B cell (primary cell): ENCODE results near the gene RASSF8. TPM values are rescaled to one million over a fixed set of nuclear protein-coding genes. Genes with fewer than 3 reads are reported as not detected.

Source experiments
- ATAC-seq: fragments of 200-7000 bp; cut with Tn5 transposase; one replicate; pipeline ENCODE4 v1.10.0; 2021; ENCODE audit warnings: low read depth, mild to moderate bottlenecking, moderate number of reproducible peaks, moderate library complexity
- CTCF ChIA-PET: fragments of 350-600 bp; sonication (Branson Sonifier 250); formaldehyde crosslinking; loops from one replicate; lab custom pipeline; 2021; ENCODE audit warnings: antibody characterized with exemption, inconsistent platforms; lab: Charles Lee
- POLR2A ChIA-PET: fragments of 350-600 bp; sonication (Branson Sonifier 250); formaldehyde crosslinking; loops from one replicate; lab custom pipeline; 2021; ENCODE audit warnings: antibody characterized with exemption; lab: Charles Lee
- DNase-seq: peaks from one replicate; pipeline ENCODE4 v3.0.0; 2013
- H2AFZ ChIP-seq: 2 replicates; pipeline ENCODE4 v1.6.1; 2012; ENCODE audit warnings: mild to moderate bottlenecking, low read depth, low read length; ENCODE audit not compliant: insufficient read depth, poor library complexity, severe bottlenecking
- H3K27ac ChIP-seq, 2 donors: 1 replicate in 1 of 2; 2 replicates in 1 of 2; pipeline ENCODE4 v1.5.1; 2012 to 2013; ENCODE audit warnings: low read length in 2 of 2, mild to moderate bottlenecking in 2 of 2, moderate library complexity in 1 of 2
- H3K27me3 ChIP-seq, 4 experiments: fragments of 200-600 bp in 1 of 4; sonication (generic) in 1 of 4; replicated peaks in 1 of 4; 1 replicate in 2 of 4; 2 replicates in 2 of 4; pipeline versions ENCODE4 v1.6.1 to v1.7.0; 2013 to 2016; ENCODE audit warnings: low read length in 3 of 4, mild to moderate bottlenecking in 2 of 4, mixed read lengths in 1 of 4, moderate library complexity in 1 of 4; ENCODE audit not compliant: insufficient read depth in 4 of 4, control insufficient read depth in 3 of 4; ENCODE audit errors: control extremely low read depth in 1 of 4
- H3K36me3 ChIP-seq, 2 experiments: replicated peaks in 1 of 2; 1 replicate in 1 of 2; 2 replicates in 1 of 2; pipeline versions ENCODE4 v1.6.1 to v1.7.1; 2013; ENCODE audit warnings: low read length in 1 of 2; ENCODE audit not compliant: insufficient read depth in 2 of 2, control insufficient read depth in 1 of 2; ENCODE audit errors: control extremely low read depth in 1 of 2, extremely low read depth in 1 of 2
- H3K4me1 ChIP-seq, 2 donors: fragments of 200-600 bp in 1 of 2; sonication (generic) in 1 of 2; 1 replicate in 1 of 2; 2 replicates in 1 of 2; pipeline versions ENCODE4 v1.5.1 to v1.6.1; 2013 to 2017; ENCODE audit warnings: low read length in 2 of 2; ENCODE audit not compliant: control insufficient read depth in 2 of 2, insufficient read depth in 2 of 2
- H3K4me2 ChIP-seq: replicated peaks from 2 replicates; pipeline ENCODE3; 2012; ENCODE audit warnings: mild to moderate bottlenecking, low read depth, low read length; ENCODE audit not compliant: poor library complexity, severe bottlenecking
- H3K4me3 ChIP-seq, 5 experiments: fragments of 200-600 bp in 1 of 5; sonication (generic) in 1 of 5; 1 replicate in 3 of 5; 2 replicates in 2 of 5; pipeline versions ENCODE4 v1.5.1 to v1.7.0; 2011 to 2016; ENCODE audit warnings: low read length in 4 of 5, mild to moderate bottlenecking in 4 of 5, low read depth in 2 of 5, control low read depth in 1 of 5, moderate library complexity in 1 of 5; ENCODE audit not compliant: insufficient read depth in 1 of 5; ENCODE audit errors: control extremely low read depth in 1 of 5, extremely low read depth in 1 of 5
- H3K79me2 ChIP-seq: fragments of 200-600 bp; sonication (generic); one replicate; pipeline ENCODE4 v1.6.0; 2016; ENCODE audit warnings: low read length; ENCODE audit not compliant: control insufficient read depth, insufficient read depth
- H3K9ac ChIP-seq: fragments of 200-600 bp; sonication (generic); 2 replicates; pipeline ENCODE4 v1.6.1; 2017; ENCODE audit warnings: mild to moderate bottlenecking, low read length, moderate library complexity
- H3K9me3 ChIP-seq, 3 donors: one replicate each; pipeline versions ENCODE4 v1.6.1 to v1.7.1; 2013; ENCODE audit warnings: low read length in 2 of 3; ENCODE audit not compliant: control insufficient read depth in 2 of 3, insufficient read depth in 1 of 3; ENCODE audit errors: control extremely low read depth in 1 of 3
- H4K20me1 ChIP-seq: 2 replicates; pipeline ENCODE4 v1.6.0; 2012; ENCODE audit warnings: mild to moderate bottlenecking, low read length; ENCODE audit not compliant: insufficient read depth, control insufficient read depth, poor library complexity, severe bottlenecking
- H3K27ac Mint-ChIP-seq: one replicate; pipeline ENCODE4 v1.8.0; 2021; ENCODE audit warnings: mixed read lengths
- H3K27me3 Mint-ChIP-seq: one replicate; pipeline ENCODE4 v1.8.0; 2021; ENCODE audit warnings: mixed read lengths
- H3K4me1 Mint-ChIP-seq: one replicate; pipeline ENCODE4 v1.8.0; 2021; ENCODE audit warnings: mixed read lengths
- H3K4me3 Mint-ChIP-seq: one replicate; pipeline ENCODE4 v1.8.0; 2021; ENCODE audit warnings: mixed read lengths
- H3K9me3 Mint-ChIP-seq: one replicate; pipeline ENCODE4 v1.8.0; 2022; ENCODE audit warnings: mixed read lengths; ENCODE audit not compliant: insufficient read depth
- EZH2 ChIP-seq: IDR thresholded peaks from 2 replicates; pipeline ENCODE4 v1.6.1; 2012; ENCODE audit warnings: borderline replicate concordance, low read depth, mild to moderate bottlenecking, moderate library complexity, low read length; ENCODE audit not compliant: insufficient read depth, poor library complexity, severe bottlenecking
- WGBS: methylation state at CpG from one replicate; pipeline ENCODE4 v1.1.5; 2013; ENCODE audit warnings: missing lambda C conversion rate; ENCODE audit not compliant: insufficient coverage; 5-methylcytosine and 5-hydroxymethylcytosine counted together
- intact Hi-C: fragments of 100-400 bp; cut with micrococcal nuclease; formaldehyde crosslinking; loops from one replicate; pipeline ENCODE4 v1.10.0; 2022
- polyA plus RNA-seq: library from polyadenylated mRNA; depleted of rRNA; stranded (reverse); fragments of >200 nt; gene quantifications from 2 replicates; pipeline ENCODE4 v1.2.3, GENCODE V29; 2012
- total RNA-seq, 2 donors: library from RNA; stranded (reverse); fragments of 120-200 nt in 1 of 2; gene quantifications; 1 replicate in 1 of 2; 2 replicates in 1 of 2; pipeline versions ENCODE4 v1.2.3 to v1.2.4, GENCODE V29; 2013 to 2022
- TF ChIP-seq, protein P1 (sequence below): fragments of 200-600 bp; IDR thresholded peaks from one replicate; pipeline ENCODE4 v1.8.0; 2022; ENCODE audit warnings: antibody characterized with exemption, mild to moderate bottlenecking

RASSF8 gene
- total and polyA plus RNA-seq, 2 donors (not counting 1 experiment from before 2014, with no cell fraction given) = 0.01 to 0.49 TPM

GRCh38 chr12:26122061-26122680, 163.7 kb downstream of the RASSF8 start:
- H3K9me3 ChIP-seq = peaks cover 0 to 3% (median 0%) of the 10 kb centered on the region in 3 donors
- H3K27ac ChIP-seq = peak overlapping the region; percentile 63 to 86
- no peaks in the 10 kb centered on the region for H3K27me3 Mint-ChIP-seq
- no peaks in the 10 kb centered on the region for H3K9me3 Mint-ChIP-seq
- ChIA-PET POLR2A (interaction anchor here (0.9 to 5.5 kb wide), 9 partner anchors 8 to 711 kb away, joined by 3 to 117 read pairs (median 4); partner anchors contain the start of genes ITPR2 and SSPN), CTCF (interaction anchor here (0.8 to 6.5 kb wide), 25 partner anchors 7 to 764 kb away, joined by 3 to 72 read pairs (median 5); no protein-coding TSS in a partner anchor)
- H3K4me2 ChIP-seq = peak overlapping the region; percentile 94
- peak overlapping the region; percentile 90 for H3K27ac Mint-ChIP-seq
- ATAC-seq = peak; percentile 18
- WGBS = under 1% methylated on average over 88 of the region's 88 CpGs
- DNase-seq = peak; percentile 77
- H3K36me3 ChIP-seq = no peaks in the 10 kb centered on the region
- TF ChIP-seq, protein P1, sequence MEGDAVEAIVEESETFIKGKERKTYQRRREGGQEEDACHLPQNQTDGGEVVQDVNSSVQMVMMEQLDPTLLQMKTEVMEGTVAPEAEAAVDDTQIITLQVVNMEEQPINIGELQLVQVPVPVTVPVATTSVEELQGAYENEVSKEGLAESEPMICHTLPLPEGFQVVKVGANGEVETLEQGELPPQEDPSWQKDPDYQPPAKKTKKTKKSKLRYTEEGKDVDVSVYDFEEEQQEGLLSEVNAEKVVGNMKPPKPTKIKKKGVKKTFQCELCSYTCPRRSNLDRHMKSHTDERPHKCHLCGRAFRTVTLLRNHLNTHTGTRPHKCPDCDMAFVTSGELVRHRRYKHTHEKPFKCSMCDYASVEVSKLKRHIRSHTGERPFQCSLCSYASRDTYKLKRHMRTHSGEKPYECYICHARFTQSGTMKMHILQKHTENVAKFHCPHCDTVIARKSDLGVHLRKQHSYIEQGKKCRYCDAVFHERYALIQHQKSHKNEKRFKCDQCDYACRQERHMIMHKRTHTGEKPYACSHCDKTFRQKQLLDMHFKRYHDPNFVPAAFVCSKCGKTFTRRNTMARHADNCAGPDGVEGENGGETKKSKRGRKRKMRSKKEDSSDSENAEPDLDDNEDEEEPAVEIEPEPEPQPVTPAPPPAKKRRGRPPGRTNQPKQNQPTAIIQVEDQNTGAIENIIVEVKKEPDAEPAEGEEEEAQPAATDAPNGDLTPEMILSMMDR = no peak
- no peak for TF ChIP-seq EZH2
- H3K79me2 ChIP-seq = peaks cover 3% of the 10 kb centered on the region
- H3K27me3 ChIP-seq = peaks cover 0 to 14% (median 0%) of the 10 kb centered on the region in 4 experiments
- H4K20me1 ChIP-seq = no peaks in the 10 kb centered on the region
- peak overlapping the region; percentile 81 for H2AFZ ChIP-seq
- peaks cover 68% of the 10 kb centered on the region for H3K4me1 Mint-ChIP-seq
- H3K4me1 ChIP-seq = peaks cover 62% of the 10 kb centered on the region in 2 donors
- peak overlapping the region; percentile 80 for H3K9ac ChIP-seq
- H3K4me3 Mint-ChIP-seq = peak overlapping the region; percentile 85
- intact Hi-C loops = loop anchor here (1.0 to 5.0 kb wide), 7 partner anchors 8 to 890 kb away; partner anchors contain the start of genes FGFR1OP2, INTS13, SSPN and TM7SF3
- H3K4me3 ChIP-seq = peak overlapping the region in 4 of 5 experiments; percentile 51 to 87 (median 74)
